Superior temporal gyrus (tissue), 1 donor: Measurements from ENCODE around the gene CDH3.
A peak's percentile ranks its signal among the peaks of the same experiment; 100 is the strongest.

Experiments
- DNase-seq: peaks from one replicate; pipeline ENCODE4 v3.0.0-alpha.2; 2016; ENCODE audit errors: extremely low spot score

The CDH3 gene

DNA sequence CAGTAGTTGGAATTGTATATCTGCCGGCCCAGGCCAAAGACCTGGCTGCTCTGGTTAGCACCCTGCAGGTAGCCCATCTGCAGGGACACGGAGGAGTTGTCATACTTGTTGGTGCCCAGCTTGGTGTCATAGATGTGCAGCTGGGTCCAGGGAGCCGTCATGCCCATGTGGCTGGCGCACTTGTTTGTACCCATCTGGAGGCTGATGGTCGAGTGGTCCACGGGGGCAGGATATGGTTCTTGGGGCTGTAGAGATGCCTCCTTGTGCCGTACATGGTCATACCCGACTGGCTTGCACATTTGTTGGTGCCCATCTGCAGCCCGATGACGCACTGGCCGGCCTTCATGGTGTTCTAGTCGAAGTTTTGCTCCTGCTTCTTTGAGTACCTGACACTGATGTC lies 6.0 kb downstream of the CDH3 start:
- DNase-seq = no peak

DNA sequence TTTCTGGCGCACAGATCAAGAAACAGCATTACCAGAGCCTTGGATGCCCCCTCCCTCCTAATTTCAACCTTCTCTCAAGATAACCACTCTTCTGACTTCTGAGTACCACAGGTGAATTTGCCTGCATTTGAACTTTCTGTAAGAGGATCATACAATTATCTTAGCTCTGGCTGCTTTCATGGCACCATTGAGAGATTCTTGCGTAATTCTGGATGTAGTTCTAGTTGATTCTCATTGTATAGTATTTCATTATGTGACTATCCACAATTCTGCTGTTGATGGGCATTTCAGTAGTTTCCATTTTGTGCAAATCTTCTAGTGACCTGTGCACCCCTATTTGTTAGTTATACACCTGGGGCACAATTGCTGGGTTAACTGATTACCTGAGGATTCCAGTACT lies 7.5 kb downstream of the CDH3 start:
- DNase-seq = no peak

DNA sequence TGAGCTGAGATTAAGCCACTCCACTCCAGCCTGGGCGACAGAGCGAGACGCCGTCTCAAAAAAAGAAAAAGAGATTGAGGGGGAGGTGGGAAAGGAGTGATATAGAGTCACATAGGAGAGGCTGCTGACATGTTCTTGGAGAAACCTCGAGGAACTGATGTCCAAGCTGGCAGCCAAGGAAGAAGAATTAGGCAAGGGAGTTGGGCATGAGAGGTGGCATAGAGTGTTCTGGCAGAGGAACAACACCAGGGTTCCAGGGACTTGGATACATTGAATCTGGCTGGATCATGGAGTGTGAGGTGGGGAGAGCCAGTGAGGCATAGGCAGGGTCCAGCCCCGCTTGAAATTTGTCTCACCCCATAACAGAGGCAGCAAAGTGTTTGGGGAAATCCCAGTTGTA lies 10.7 kb downstream of the CDH3 start:
- no peak for DNase-seq

DNA sequence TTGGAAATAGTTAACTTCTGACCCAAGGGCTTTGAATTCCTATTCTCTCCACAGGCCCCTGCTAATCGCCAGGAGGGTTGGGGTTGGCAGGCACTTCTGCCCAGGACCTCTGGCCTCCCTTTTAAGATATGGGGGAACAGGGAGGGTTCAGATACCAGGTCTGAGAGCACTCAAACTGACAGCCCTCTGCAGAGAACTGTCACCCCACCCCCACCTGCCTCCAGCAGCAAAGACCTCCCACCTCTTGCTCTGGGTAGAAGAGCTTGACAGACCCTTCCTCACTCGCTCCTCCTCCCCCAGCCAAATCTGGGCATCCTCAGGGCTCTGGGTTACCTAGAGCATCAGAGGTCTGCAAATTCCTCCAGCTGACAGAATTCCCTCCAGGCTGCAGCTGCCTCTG lies 11.6 kb downstream of the CDH3 start:
- DNase-seq = no peak

DNA sequence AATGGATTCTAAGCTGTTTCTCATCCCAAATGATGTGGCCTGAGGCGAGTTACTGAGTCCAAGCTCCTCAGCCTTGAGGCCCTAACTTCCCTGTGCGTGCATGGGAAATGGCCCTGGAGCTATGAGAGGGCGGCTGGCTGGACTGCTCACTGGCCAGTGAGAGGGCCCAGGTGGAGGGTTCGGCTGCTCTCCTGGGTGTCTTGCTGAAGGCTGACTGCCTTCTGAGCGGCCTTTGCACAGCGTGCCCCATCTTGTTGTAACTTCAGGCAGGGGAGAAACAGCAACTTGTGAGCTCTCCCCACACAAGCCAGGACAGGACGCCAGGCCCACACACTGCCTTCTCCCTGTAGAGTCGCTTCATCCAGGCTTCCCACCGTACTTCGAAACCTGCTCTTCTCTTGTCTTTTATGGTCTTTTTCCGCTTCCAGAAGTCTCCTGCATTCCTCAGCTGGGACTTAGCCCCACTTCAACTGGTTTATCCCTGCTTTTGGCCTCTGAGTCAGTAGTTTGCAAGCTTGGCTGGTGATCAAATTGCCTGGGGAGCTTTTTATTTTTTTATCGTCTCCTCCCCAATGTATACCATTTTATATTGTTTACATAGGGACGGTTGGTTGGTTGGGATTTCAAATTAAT lies 13.3 kb downstream of the CDH3 start:
- no peak for DNase-seq

DNA sequence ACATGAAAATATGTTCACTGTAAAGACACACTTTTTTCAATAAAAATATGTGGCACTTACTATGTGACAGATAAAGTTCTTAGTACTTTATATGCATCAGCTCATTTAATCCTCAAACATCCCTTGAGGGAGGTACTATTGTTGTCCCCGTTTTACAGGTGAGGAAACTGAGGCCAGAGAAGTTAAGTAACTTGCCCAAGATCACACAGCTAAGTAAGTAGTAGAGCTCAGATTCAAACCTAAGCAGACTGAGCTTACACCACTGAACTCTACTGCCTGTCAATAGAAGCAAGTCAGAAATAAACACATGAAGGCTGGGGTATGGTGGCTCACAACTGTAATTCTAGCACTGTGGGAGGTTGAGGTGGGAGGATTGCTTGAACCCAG lies 13.9 kb downstream of the CDH3 start:
- no peak for DNase-seq

DNA sequence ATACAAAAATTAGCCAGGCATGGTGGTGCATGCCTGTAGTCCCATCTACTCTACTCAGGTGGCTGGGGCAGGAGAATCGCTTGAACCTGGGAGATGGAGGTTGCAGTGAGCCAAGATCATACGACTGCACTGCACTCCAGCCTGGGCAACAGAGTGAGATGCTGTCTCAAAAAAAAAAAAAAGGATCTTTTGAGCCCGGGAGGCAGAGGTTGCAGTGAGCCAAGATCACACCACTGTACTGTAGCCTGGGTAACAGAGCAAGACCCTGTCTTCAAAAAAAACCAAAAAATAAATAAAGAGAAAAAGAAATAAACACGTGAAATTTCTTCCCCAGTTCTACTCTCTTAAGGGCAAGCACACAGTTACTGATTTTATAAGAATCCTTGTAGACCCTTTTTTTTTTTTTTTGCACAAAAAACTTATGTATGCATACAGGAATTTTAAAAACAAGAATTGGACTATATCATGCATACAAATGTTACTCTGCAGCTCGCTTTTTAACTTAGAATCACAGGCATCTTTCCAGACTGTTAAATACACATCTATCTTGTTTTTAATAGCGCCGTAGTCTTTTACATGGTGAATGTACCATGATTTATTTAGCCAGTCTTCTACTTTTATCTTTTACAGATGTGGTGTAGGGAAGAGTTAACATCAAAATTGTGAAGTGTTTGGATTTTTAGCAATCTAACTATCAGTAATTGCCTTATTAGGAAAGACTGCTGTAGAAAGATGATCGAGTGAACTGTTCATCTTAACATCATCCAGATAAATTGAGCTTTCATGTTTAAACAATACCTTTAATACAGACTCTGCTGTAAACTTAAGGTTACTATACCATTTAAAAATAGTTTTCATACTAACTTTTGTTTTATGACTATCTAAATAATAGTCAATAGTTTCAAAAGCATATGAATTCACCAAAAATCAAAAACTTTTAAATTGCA lies 14.6 kb downstream of the CDH3 start:
- DNase-seq = no peak

DNA sequence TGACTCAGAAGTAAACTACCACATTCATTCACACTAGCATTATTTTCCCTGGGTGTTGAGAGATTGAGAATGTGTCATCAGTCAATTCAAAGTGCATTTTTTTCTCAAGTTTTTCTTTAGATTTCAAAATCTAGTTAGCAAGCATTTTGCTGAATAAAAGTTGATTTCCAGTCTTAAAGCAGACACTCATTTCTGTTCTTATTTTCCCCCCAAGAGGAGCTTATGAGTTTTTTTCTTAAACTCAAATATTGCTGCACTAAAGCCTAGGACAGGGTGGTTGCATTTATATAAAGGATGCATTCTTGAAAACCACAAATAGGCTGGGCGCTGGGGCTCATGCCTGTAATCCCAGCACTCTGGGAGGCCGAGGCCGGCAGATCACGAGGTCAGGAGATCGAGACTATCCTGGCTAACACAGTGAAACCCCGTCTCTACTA lies 15.3 kb downstream of the CDH3 start:
- DNase-seq = no peak

DNA sequence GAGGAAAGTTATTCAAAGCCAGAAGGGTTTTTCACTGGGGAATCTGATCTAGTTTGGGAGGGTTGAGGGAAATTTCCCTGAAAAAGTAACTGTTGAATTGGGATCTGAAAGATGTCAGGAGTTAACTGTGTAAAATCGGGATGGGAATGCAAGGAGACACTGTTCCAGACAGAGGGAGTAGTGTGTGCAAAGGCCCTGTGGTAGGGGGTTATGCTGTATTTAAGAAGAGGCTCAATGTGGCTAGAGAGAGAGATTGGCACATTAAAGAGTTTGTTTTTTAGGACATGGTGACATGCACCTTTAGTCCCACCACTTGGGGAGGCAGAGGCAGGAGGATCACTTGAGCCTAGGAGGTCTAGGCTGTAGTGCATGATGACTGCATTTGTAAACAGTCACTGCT lies 16.9 kb downstream of the CDH3 start:
- DNase-seq = no peak

DNA sequence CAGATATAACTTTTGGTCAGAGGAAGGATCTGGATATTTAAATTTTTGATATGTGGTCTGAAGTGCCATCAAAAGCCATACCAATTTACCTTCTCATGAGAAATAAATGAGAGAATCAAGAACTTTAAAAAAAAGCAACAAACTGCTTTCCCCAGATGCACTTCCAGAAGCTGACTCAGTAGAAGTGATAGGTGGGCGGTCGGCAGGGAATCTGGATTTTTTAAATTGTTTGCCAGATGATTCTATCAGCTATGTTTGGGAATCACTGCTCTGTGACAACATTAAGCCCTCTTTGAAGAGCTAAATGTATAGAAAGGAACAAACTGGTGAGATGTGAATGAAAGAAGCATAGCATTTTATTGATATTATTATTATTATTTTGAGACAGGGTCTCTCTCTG lies 19.2 kb downstream of the CDH3 start:
- DNase-seq = peak; percentile 25

DNA sequence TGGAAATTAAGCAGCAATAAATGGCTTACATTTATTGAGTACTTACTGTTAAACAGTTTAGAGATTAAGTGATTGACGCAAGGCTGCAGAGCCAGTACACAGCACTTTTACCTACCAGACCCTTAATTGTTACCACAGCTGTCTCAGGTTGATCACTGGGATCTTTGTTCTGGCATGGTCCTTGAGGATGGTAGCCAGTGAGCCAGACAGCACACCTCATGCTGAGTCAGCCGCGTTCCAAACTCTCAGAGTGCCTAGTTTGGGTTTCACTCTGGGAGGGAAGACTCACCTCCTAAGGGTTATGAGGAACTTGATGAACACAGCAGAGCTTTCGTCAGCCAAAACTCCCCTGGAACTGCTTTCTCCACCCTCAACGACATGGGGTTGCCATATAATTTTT lies 20.4 kb downstream of the CDH3 start:
- no peak for DNase-seq

DNA sequence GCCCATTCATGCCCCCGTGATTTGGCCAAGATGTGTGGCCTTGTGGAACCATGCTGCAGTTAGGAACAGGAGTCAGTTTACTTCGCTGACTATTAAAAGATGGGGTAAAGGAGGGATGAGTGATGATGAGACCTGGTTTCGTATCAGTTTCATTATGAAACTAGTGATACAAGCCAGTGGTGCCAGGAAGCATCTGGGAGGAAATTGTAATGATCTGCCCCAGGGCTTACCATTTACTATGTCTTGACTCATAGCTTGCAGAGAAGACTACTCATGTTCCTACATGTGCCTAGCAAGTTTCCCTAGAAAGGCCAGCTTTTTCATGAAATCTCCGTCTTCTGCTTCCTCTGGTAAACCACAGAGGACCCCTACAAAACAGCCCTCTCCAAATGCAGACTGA lies 23.2 kb downstream of the CDH3 start:
- DNase-seq = no peak

DNA sequence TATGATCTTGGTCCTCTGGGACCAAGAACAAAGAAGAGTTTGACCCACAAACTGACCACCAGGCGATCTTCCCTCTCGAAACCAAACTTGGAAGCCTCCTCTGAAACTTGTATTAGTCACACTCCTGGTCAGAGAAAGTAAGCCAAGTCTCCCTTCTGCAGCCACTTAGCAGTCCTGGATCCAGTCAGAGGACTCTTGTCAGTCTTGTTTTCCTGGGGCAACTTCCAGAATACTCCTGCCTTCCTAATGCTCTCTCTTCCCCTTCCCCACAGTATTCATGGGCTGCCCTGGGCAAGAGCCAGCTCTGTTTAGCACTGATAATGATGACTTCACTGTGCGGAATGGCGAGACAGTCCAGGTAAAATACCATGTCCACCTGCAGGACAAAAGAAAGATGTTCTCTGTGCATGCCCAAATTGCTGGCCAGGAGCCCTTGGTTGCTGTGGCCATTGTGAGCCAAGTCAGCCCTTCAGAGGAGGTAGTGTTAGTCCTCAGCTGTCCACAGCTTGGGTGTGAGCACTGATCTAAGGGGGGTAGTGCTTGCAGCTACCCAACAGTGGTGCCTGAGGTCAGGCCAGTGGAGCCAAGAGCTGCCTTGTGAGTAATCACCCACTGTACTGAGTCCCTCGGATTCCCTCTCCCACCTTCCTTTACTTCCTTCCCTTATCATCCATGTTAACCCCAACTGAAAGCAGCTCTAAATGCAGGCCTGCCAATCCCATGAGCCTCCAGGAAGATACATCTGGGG lies 31.2 kb downstream of the CDH3 start:
- DNase-seq = no peak

DNA sequence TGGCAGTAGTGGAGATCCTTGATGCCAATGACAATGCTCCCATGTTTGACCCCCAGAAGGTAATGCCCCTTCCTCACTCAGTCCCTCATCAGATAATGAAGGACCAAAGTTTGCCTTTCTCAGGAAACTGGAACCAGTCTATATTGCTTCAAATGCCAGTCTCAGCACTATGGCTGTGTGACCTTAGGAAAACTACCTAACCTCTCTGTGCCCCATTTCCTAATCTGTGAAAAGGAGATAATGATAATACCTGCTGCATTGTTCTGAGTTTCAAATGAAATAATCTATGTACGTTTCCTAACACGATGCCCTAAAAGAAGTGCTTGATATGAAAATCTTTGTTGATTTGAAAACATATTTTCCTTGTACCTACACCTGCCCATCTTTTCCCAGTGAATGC lies 35.9 kb downstream of the CDH3 start:
- DNase-seq = no peak

DNA sequence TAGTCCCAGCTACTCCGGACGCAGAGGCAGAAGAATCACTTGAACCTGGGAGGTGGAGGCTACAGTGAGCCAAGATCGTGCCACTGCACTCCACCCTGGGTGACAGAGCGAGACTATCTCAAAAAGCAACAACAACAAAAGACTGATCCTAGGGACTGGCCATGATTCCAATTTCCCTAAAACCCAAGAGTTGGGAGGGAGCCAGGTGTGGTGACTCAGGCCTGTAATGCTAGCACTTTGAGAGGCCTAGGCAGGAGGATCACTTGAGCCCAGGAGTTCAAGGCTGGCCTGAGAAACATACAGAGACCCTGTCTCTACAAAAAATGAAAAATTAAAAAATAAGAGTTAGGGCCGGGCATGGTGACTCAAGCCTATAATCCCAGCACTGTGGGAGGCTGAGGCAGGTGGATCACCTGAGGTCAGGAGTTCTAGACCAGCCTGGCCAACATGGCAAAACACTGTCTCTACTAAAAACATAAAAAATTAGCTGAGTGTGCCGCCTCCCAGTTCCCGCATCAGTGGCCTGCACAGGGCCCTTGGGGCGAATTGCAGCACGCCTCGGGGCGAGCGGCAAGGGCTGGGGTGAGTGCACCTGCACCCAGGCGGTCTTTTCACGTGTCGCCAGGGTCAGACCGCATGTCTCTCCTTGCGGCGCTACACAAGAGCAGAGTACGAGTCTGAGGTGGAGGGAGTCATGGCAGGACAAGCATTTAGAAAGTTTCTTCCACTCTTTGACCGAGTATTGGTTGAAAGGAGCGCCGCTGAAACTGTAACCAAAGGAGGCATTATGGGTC lies 40.8 kb downstream of the CDH3 start:
- no peak for DNase-seq

DNA sequence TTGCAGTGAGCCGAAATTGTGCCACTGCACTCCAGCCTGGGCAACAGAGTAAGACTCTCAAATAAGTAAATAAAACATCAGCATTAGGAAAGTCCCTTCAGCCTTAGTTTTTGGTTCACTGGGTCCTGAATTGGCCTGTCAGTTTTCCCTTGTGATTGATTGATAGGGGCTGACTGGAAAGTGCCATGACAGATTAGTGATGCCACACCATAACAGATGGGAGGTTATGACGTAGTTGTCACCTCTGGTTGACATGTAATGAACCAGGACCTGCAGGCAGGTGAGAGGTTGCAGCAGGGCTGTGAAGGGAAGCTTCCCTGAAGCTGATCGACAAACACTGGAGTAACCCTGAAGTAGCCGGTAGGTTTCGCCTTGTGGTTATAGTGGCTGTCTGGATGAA lies 41.8 kb downstream of the CDH3 start:
- no peak for DNase-seq

DNA sequence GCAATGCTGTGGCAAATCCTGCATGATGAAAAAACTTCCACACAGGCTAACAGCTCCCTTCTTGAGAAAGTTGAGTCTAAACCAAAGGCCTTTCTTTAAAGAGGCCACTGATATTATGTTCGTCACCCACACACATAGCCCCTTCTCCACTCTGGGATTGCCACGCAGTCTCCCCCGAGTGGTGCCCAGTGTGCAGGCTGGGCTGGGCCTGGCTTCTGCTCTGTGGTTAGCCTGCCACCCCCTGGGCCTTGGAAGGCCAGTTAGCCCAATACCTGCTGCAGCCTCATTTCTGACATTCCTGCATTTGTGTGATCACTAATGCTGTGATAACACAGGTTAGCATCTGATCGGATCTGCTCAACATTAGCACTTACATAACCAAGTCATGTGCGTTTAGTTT lies 44.8 kb downstream of the CDH3 start:
- DNase-seq = no peak

DNA sequence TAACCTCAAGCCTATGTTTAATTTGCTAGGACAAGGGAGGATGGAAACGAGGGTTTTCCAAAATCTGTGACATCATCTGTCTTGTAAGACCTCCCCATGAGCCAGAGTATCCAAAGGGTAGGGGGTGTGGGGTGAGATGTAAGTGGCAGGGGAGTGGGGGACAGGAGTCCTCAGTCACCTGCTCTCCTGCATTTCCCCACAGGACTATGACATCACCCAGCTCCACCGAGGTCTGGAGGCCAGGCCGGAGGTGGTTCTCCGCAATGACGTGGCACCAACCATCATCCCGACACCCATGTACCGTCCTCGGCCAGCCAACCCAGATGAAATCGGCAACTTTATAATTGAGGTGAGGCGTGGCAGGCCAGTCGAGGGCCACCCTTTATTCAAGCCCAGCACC lies 50.5 kb downstream of the CDH3 start:
- no peak for DNase-seq

DNA sequence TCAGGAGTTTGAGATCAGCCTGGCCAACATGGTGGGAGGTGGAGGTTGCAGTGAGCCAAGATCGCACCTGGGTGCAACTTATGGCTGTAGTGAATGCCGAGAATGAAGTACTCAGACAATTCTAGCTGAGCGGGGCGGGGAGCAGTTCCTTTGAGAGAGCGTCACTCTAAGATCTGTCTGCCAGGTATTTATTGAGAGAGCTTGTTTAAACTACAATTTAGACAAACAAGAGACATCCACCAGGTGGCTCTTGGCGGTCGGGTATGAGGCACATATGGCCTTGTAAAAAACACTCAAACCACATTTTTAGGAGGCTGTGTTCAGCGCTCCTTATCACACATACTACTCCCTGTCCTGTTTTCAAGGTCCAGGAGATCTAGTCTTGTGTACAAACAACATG lies 51.4 kb downstream of the CDH3 start:
- no peak for DNase-seq

DNA sequence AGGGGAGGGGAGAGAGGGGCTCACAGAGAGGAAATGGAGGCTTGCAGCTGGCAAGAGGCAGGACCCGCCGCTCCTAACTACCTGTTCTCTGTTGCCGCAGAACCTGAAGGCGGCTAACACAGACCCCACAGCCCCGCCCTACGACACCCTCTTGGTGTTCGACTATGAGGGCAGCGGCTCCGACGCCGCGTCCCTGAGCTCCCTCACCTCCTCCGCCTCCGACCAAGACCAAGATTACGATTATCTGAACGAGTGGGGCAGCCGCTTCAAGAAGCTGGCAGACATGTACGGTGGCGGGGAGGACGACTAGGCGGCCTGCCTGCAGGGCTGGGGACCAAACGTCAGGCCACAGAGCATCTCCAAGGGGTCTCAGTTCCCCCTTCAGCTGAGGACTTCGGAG lies 53.0 kb downstream of the CDH3 start:
- no peak for DNase-seq

DNA sequence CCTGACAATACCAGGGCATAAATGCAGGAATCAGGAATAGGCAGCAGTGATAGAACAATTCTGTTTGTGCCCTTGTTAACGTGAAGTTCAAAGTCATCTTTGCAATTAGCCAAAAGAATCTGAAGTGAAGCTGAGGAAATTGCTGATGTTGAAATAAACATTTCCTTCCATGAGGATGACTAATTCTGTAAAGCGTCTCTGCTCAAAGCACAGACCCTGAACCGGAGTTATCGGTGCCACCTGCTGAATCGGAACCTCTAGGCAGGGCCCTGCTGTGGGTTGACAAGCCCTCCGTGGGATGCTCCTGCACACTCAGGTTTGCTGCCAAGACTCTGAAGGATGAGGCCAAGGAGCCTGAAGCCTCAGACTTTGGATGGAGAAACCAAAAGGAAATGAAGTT lies 55.0 kb downstream of the CDH3 start:
- DNase-seq = no peak

DNA sequence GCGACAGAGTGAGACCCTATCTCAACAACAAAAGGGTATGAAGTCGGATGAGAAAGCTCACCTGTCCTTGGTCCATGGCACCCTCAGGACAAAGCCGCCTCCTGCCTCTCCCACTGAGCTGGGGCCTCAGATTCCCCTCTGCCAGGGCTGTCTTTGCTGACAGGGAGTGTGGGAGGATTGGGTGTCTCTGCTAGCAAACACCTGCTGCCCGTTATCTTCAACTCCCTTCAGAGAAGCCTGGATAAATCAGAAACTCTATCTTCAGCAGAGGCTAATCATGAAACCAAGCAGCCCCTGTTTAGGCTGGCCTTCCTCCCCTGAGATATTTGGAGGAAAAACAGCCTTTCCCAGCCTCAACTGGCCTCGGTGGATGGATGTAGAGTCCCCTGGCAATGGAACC lies 55.7 kb downstream of the CDH3 start:
- DNase-seq = no peak
